Islet of Langerhans (tissue), 1 donor: Measurements from ENCODE around the gene S100A1.

Source experiments
- FAIRE-seq: peaks from one replicate; lab custom pipeline; 2011; peaks lifted over from hg19 to GRCh38; lab: Jason Lieb, UNC

Gene S100A1

GRCh38 chr1:153610811-153611301 lies 17.4 kb upstream of the S100A1 start:
- no peak for FAIRE-seq

DNA sequence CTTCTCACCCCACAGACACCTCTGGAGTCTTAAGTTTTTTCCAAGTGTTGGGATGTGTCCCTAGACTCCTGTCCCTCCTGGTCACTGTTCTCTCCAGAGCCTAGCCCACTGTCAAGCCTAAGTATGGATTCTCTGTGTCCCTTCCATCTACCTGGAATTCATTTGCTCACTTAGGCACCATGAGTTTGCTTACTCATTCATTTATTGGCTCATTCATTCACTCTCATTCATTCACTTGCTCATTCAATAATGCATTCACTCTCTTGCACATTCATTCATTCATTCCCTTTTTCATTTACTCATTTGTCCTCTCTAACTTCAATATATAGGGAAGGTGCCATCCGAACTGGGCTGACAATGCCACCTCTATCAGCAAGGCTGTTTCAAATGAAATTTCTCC lies 16.9 kb upstream of the S100A1 start:
- no peak for FAIRE-seq

DNA sequence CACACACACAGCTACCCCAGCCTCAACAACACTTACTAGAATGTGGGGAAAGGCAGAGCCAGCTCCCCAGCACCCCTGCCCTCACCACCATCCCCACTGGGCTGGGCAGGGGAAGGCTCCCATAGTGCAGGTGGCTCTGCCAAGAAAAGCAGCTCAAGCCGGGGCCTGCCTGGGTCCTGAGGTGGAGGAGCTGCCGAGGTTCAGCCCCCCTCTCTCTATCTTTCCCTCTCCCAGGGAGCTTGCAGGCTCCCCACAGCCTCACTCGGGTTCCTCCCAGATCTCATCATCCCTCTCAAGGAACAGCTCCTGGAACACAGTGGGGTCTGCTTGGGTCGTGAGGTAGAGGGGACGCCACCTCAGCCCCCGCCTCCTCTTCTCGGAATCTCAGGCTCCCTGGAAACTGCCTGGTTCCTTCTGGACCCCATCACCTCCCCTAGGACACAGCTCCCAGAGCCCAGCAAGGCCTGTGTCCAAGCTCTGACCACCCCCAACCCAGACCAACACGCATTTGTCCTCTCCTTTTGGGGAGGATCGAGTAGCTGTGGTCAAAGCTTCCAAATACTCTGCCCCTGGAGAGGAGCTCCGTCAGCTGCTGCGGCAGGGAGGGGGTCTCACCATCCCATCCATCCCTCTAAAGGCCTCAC lies 16.0 kb upstream of the S100A1 start:
- FAIRE-seq: no peak

DNA sequence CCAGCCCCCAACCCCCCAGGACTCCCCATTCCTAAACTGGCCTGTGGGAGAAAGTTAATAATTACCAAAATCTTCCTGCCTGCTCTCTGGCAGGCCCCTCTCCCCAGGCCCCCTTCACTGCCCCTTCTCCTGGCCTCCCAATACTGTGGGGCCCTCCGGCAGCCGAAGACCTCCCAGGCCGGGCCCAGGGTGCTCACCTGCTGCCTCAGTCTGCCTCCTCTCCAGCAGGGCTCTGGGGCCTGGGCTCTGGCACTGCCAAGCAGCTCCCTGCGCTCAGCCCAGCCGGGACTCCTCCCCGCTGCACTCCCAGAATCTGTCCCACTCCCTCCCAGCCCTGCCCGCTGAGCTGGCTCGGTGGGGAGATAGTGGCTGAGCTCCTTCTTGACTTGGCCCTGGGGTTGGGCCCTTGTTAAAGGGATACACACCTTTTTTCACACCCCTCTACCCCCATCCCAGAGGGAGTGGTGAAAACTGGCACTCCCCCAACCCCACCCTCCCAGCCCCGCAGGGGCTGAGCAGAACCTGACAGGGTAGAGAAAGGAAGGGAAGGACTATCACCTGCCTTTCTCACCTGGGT lies 15.4 kb upstream of the S100A1 start, which contains the start of gene S100A16:
S100A16 (minus strand) TSS at position 383 of the 577 bp plus-strand sequence. CDS start 4,986 bp downstream, outside the sequence.
- FAIRE-seq: no peak

DNA sequence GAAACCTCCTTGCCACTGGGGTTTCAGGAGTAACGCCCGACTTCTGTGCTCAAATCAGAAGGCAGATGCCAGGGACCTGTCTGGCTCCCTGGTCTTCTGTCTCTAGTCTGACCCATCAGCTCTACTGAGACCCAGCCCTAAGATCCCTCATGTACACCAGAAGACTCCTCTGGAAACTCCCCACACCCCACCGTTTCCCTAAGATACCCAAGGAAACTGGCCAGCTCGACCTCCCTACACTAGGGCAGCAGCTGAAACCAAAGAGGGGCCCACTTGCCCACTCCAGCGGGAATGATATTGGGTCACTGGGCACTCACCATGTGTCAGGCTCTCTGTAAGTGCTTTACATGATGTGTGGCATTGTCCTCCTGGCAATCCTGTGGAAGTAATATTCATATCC lies 14.8 kb upstream of the S100A1 start:
- no peak for FAIRE-seq

- no peak for FAIRE-seq
Measured at GRCh38 chr1:153614189-153614900, 13.9 kb upstream of the S100A1 start.

DNA sequence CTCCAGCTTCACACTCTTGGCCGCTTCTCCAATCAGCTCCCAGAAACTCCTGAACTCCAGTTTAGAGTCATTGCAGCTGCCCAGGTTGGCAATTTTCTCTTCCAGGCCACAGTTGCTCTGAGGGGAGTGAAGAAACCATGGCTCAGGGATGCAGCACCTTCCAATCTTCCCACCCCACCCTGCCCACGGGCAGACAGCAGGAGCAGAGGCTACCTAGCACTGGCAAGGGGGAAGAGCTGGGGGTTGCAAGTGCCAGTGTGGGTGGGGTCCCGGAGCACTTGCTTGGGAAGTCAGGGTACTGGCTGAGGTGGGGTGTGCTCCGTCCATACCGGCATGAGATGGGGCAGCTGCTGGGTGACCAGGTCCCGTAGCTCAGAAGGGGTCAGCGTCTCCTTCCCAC lies 13.3 kb upstream of the S100A1 start:
- no peak for FAIRE-seq

DNA sequence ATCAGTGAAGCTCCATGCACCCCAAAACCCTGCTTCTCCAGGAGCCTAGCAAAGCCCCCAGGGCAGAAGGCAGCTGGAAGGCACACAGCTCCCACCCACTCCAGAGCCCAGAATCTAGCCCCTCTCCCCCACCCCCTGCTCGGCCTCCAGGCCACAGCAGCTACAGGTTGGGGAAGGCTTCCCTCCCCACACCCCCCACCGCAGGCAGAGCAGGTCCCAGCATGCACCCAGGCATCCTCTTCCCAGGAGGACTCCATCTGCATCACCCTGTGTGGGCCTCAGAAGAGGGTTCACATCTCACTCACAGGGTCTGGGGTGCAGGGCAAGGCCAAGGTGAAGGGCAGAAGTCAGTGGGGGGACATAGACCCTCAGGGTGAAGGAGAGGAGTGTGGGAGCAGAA lies 12.8 kb upstream of the S100A1 start:
- no peak for FAIRE-seq

- no peak for FAIRE-seq
Measured at GRCh38 chr1:153616144-153616916, 11.9 kb upstream of the S100A1 start, which contains the start of gene S100A14. Gene S100A14 (minus strand): TSS chr1:153616325. CDS start chr1:153615858, 467 bp downstream.

DNA sequence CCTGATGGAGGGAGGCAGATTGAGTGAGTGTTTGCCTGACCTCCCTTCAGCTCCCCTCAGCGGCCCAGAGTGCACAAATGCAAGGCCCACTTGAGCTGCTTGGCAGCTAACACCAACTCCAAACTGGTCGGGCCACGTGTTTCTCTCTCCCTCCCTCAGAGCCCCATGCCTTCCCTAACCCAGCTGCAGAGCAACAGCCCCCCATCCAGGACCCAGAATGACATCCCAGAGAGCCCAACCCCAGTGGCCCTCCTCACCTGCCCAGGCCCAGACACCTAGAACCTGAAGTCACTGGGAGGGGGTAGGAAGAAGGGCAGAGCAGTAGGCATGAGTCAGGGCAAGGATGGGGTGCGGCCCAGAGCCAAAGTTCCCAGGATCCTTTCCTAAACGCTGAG lies 11.3 kb upstream of the S100A1 start:
- FAIRE-seq: no peak

GRCh38 chr1:153617663-153618062 lies 10.6 kb upstream of the S100A1 start:
- no peak for FAIRE-seq

DNA sequence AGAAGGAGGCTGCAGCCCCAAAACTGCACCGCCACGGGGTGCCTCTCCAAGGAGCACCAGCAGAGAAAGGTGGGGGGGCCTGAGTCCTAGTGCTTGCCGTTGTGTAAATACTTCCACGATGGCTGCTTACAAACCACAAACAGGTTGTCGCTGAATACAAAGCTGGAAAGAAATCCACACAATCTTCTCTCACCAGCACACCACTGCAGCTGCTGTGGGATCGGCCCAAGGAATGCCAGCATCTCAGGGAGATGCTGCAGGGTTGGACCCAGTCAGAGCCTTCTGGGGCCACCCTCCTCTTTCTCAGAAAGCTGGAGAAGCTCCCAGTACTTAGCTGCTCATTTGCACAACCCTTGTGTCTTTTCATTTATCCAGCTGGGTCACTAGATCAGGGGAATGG lies 9.1 kb upstream of the S100A1 start:
- FAIRE-seq: no peak

GRCh38 chr1:153623101-153623500 lies 5.1 kb upstream of the S100A1 start:
- no peak for FAIRE-seq

- FAIRE-seq: no peak
Measured at GRCh38 chr1:153624965-153625611, 3.1 kb upstream of the S100A1 start.

DNA sequence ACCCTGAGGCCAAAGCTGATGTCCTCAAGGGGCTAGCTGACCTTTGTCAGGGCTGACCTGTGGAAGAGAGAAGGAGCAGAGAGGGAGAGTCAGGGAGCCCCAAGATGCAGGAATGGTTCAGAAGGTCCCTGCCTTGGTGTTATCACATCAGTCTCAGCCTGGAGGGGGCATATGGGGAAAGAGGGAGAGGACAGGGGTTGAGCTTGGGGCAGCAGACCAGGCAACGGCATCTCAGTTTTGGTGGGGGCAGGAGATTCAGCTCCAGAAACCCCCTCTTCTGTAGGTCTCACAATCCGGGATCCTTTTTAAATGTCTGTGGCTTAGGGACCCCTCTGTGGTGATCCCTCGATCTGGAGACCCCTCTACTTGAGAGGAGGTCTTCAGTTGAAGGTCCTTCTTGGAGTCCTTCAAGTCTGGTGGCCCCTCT lies 1.7 kb upstream of the S100A1 start:
- no peak for FAIRE-seq

- no peak for FAIRE-seq
Measured at GRCh38 chr1:153626904-153627714, 1.1 kb upstream of the S100A1 start, which contains the start of gene S100A13. Gene S100A13 (minus strand): TSS chr1:153627505. CDS start chr1:153626472, 1,033 bp downstream.

DNA sequence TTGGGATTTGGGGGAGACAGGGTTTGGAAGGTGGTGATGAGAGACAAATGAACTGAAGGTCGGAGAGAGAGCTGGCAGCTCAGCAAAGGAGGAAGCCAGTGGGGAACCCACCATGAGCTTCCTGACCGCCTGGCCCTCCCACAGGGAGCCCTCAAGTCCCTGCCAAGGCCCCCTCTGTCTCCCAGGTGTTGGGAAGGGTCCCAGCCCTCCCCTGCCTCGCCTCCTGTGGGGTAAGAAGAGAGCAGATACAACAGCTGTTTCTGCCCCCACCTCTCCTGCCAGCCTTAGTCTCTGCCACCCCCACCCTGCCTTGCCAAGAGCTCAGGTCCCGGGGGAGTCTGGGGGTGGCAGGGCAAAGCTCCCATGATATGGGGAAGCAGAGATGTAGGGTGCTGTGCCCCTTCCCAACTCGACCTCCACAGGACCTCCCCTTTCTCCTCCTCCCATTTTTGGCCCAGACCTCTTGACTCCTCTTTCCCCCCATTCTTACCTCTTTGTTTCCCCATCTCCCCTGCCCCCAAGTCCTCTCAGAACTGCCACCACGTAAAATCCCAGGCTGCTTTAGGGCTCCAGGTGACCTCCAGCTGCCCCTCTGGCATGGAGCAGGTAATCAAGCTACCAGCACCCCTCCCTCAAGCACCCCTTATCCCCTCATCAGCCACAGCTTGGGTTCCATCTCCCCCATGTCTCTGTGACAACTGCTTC lies 556 bp downstream of the S100A1 start:
- no peak for FAIRE-seq

- no peak for FAIRE-seq
Measured at GRCh38 chr1:153629343-153629665, 1.1 kb downstream of the S100A1 start.

GRCh38 chr1:153629971-153630370 lies 1.7 kb downstream of the S100A1 start:
- FAIRE-seq: no peak

- FAIRE-seq: no peak
Measured at GRCh38 chr1:153630384-153630783, 2.1 kb downstream of the S100A1 start.
